G401.6 (cell line): Measurements from ENCODE around the gene TNS2.

Experiments used
- FAIRE-seq: peaks from 2 replicates; lab custom pipeline; 2012; peaks lifted over from hg19 to GRCh38; lab: Jason Lieb, UNC

TNS2 gene

DNA sequence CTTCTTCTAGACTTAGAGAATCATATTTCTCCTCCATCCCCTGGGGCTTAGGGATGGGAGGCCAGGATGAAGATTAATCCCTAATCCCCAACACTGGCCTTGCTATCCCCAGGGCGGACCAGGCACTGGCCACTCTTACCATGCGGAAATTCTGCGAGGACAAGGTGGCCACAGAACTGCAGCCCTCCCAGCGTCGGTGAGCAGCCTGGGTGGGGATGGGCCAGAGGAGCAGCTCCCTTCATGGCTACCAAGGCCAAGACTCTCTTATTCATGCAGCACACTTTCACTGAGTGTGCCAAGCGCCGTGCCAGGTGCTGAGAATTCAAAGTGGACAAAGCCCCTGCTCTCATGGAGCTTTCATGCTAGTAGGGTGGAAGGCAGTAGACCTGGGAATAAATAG, 7.0 kb downstream of the TNS2 start:
- FAIRE-seq: no peak

DNA sequence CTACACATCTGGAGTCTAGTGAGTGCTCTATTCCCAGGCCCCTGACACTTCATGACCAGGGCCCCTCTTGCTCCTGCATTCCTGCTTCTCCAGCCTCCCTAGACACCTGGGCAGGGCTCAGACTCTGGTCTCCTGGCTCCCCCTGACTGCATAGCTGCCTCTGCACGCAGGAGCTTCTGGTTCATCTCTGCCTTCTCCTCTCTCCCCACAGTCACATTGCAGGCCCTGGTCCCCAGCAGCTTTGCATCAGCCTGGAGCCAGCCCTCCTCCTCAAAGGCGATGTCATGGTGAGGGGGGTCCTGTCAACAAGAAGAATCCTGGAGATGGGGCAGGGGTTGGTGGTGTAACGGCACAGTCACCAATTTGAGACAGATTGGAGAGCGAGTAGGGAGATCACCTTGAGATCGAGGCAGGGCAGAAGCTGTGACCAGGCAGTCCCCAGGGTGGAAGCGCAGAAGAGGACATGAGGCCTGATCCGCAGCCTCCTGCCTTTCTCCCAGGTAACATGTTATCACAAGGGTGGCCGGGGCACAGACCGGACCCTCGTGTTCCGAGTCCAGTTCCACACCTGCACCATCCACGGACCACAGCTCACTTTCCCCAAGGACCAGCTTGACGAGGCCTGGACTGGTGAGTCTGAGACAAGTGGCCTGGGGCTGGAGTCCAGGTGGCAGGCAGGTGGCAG, 8.1 kb downstream of the TNS2 start:
- FAIRE-seq: no peak

DNA sequence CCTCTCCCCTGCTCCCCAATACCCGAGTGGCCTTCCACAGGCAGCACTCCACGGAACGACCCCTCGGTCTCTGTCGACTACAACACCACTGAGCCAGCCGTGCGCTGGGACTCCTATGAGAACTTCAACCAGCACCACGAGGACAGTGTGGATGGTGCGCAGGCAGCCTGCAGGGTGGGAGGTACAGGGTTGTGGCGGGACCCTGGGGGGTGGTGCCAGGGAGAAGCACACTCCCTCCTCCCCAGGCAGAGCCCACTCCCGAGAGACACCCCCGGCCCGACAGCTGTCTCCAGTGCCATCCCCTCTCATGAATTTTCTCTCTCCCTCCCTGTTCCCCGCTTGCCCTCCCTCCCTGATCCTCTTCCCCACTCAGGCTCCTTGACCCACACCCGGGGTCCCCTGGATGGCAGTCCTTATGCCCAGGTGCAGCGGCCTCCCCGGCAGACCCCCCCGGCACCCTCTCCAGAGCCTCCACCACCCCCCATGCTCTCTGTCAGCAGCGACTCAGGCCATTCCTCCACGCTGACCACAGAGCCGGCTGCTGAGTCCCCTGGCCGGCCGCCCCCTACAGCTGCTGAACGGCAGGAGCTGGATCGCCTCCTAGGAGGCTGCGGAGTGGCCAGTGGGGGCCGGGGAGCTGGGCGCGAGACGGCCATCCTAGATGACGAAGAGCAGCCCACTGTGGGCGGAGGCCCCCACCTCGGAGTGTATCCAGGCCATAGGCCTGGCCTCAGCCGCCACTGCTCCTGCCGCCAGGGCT, 9.0 kb downstream of the TNS2 start:
- FAIRE-seq: no peak

DNA sequence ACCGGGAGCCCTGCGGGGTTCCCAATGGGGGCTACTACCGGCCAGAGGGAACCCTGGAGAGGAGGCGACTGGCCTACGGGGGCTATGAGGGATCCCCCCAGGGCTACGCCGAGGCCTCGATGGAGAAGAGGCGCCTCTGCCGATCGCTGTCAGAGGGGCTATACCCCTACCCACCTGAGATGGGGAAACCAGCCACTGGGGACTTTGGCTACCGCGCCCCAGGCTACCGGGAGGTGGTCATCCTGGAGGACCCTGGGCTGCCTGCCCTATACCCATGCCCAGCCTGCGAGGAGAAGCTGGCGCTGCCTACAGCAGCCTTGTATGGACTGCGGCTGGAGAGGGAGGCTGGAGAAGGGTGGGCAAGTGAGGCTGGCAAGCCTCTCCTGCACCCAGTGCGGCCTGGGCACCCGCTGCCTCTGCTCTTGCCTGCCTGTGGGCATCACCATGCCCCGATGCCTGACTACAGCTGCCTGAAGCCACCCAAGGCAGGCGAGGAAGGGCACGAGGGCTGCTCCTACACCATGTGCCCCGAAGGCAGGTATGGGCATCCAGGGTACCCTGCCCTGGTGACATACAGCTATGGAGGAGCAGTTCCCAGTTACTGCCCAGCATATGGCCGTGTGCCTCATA, 9.7 kb downstream of the TNS2 start:
- FAIRE-seq: no peak

DNA sequence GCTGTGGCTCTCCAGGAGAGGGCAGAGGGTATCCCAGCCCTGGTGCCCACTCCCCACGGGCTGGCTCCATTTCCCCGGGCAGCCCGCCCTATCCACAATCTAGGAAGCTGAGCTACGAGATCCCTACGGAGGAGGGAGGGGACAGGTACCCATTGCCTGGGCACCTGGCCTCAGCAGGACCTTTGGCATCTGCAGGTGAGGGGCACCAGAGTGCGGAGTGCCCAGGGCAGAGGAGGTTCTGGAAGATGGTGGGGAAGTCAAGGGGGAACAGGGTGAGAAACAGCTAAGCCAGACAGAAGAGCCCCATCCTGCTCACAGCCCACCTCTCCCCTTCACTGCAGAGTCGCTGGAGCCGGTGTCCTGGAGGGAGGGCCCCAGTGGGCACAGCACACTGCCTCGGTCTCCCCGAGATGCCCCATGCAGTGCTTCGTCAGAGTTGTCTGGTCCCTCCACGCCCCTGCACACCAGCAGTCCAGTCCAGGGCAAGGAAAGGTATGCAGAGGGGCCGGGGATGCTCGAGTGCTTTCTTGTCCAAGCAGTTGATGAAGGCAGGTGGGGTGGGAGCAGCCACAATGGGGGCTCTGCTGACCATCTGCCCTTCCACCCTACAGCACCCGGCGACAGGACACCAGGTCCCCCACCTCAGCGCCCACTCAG, 10.3 kb downstream of the TNS2 start:
- FAIRE-seq: no peak

DNA sequence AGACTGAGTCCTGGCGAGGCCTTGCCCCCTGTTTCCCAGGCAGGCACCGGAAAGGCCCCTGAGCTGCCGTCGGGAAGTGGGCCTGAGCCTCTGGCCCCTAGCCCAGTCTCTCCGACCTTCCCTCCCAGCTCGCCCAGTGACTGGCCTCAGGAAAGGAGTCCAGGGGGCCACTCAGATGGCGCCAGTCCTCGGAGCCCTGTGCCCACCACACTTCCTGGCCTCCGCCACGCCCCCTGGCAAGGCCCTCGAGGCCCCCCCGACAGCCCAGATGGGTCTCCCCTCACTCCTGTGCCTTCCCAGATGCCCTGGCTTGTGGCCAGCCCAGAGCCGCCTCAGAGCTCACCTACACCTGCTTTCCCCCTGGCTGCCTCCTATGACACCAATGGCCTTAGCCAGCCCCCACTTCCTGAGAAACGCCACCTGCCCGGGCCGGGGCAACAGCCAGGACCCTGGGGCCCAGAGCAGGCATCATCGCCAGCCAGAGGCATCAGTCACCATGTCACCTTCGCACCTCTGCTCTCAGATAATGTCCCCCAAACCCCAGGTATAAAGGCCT, 10.9 kb downstream of the TNS2 start:
- FAIRE-seq: no peak

DNA sequence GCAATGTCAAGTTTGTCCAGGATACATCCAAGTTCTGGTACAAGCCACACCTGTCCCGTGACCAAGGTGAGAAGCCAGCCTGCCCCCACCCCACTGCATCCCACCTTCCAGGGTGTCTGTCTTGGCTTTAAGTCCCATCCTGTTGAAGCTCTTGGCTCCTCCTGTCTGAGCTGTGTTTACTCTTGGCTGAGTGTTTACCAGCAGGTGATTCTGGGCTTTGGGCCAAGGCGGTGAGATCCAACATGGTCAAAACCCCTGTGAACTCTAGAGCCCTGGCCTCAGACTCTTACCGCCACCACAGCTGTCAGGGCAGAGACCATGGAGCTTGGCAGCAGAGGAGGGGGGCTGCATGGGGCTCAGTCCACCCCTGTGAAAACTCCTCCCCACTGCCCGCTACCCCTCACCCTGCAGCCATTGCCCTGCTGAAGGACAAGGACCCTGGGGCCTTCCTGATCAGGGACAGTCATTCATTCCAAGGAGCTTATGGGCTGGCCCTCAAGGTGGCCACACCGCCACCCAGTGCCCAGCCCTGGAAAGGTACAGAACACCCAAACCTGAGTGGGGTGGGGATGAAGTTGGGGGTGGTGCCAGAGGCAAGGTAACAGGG, 11.6 kb downstream of the TNS2 start:
- no peak for FAIRE-seq

DNA sequence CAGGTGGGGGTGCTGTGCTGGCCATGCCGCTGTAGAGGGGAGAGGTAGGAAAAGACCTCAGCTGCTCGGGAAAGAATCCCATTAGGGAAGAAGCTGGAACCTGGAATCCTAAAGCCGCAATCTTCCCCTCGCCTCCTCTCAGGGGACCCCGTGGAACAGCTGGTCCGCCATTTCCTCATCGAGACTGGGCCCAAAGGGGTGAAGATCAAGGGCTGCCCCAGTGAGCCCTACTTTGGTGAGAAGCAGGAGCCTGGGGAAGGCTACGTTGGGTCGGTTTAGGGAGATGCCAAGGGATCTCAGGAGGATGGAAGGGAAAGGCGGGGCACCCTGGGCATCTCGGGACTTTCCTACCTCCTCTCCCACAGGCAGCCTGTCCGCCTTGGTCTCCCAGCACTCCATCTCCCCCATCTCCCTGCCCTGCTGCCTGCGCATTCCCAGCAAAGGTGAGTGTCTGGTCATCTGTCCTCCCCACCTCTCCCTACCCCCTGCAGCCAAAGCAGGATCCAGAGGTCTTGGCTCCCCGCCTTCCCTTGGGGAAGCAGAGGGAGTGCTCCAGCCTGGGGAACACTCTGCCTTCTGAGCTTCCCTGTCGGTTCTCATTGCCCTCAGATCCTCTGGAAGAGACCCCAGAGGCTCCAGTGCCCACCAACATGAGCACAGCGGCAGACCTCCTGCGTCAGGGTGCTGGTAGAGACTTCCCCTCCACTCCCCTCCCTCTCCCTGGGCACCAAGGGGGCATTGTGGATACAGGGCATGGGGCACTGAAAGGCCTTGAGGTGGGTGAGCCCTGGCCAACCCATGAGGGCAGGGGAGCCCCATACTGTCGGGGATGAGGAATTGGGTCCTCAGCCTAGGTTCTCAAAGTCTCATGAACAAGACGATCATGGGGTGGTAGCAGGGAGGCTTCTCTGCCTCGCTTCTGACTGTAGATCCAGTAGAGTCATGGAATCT, 12.4 kb downstream of the TNS2 start:
- no peak for FAIRE-seq

DNA sequence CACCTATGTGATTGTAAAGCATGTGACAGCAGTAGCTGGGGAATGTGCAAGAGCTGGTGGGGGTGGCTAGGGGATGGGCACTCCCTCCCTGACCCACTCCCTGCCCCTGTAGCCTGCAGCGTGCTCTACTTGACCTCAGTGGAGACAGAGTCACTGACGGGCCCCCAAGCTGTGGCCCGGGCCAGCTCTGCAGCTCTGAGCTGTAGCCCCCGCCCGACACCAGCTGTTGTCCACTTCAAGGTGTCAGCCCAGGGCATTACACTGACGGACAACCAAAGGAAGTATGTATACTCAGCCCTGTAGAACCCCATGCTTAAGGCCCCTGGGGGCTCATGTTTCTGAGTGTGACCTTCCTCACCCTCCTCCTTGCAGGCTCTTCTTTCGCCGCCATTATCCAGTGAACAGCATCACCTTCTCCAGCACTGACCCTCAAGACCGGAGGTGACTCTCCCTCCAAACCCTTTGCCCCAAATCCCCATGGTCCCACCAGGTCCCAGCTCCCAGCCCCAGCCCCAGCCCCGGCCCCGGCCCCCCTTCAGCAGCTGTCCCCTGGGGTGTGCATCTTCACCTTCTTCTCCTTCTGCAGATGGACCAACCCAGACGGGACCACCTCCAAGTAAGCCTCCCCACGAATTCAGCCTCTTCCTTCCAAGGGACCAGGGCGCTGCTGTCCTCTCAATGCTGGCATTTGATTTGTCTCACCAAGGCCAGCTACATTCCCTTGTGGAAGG, 13.3 kb downstream of the TNS2 start:
- no peak for FAIRE-seq

DNA sequence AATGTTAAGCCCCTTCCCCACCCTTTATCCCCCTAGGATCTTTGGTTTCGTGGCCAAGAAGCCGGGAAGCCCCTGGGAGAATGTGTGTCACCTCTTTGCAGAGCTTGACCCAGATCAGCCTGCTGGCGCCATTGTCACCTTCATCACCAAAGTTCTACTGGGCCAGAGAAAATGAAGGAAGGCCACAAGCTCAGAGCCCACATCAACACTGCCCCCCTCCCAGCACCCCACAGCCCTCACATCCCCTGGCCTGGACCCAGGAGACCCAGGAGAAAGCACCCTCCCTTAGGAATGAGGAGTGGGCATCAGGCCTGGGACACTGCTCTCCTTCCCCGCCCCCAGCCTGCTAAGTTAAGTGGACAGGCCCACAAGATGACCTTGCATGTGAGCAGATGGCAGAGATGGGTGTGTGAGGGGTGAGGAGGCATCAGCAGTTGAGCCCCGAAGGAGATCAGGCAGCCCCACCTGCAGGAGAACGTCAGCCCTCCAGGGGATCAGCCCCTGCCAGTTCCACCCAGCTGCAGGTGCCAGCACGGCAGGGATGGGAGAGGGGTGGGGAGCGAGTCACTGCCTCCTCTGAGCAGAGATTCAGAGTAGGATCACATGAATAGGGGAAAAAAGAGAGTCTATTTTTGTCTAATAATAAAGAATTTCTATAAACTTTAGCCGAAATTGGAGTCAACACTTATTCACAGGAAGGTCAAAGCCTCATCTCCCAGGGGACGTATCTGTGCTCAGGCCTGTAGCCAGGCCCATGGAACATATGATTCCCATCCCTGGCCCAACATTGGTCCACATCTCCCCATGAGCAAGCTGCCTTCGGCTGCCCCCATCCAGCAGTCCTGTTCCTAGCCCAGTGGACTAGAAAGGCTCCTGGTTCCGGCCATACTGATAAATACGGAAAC, 14.1 kb downstream of the TNS2 start:
- no peak for FAIRE-seq

DNA sequence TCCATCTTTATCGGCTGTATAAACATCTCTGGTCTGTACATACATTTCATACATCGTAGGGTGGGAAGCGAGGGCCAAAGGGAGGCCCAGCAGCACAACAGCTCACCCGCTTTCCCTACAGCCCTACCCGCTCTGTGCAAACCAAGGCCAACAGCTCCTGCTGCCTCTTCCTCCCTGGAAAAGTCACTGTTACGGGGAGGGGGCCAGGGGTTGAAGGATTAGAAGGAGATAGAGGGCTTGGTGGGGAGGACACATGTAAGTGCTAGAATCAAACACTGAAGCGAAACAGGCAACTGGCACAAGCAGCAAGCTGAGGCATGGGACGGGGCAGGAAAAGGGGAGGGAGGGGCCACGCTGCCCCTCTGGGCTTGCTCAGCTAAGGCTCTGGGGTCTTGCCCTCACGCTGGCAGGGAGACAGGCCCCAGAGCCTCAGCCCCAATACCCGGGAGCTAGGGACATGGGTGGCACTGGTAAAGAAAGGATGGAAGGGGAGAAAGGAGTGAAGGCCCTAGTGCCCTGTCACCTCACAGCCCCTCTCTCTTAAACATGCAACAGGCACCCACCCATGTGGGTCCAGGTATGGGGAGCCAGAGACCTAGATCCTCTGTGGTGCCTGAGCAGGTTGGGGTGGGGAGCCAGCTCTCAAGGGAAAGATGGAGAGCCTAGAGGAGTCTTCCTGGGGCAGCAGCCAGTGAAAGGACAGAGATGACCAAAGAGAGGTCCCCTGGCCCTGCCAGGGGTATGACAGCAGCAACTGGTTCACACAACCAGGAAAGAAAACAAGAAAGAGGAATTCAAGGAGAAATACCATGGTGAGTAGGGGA, 15.0 kb downstream of the TNS2 start:
- FAIRE-seq: no peak

DNA sequence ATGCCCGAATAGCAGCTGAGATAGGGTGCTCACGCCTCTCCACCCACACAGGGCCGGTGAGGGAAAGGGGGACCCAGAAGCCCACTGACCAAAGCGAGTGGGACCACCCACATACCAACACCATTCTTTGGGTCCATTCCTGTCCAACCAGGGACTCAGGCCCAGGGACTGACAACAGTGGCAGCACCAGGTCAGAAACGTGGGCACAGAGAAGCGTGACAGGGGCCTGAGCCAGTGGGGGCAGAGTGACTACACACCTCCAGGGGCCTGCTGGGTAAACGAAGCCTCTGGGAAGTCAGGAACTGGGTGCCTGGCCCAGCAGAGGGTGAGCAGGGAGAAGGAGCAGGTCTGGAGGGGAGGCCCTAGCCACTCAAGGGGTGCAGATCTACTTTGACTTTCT, 15.6 kb downstream of the TNS2 start:
- FAIRE-seq: no peak

DNA sequence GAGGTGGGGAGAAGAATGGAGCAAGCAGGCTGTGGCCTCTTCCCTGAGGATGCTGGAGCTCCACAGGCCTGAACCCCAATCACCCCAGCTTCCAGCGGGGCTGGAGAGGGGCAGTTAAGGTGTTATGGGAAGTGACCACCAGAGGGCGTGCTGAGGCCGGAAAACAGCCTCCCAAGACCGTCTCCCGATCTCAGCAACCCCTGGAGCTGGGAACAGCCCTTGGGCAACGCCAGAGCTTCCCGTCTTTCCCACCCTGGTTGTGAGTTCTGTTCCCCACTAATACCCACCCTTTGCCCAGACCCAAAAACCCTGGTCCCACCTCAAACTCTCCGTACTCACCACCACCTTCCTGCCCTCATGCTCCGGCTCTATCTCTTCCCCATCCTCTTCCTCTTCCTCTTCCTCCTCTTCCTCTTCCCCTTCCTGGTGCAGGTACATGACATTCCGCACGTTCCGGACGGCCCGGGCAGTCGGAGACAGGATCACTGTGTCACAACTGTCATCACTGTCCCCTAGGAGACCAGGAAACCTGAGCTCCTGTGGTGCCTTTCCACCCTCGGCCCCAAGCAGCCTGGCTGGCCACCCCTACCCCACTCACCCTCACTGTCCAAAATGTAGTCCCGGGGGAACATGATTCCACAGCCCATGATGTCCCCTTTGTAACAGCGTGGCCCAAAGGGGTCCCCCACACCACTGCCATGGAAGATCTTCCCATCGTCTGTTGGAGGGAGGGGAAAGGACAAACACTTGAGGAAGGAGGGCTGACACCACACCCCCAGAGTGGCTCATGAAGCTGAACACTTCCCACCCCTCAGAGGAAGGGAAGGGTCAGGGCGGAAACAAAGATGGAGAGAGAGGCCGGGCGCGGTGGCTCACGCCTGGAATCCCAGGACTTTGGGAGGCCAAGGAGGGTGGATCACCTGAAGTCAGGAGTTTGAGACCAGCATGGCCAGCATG, 16.4 kb downstream of the TNS2 start:
- FAIRE-seq: peak; percentile 72

DNA sequence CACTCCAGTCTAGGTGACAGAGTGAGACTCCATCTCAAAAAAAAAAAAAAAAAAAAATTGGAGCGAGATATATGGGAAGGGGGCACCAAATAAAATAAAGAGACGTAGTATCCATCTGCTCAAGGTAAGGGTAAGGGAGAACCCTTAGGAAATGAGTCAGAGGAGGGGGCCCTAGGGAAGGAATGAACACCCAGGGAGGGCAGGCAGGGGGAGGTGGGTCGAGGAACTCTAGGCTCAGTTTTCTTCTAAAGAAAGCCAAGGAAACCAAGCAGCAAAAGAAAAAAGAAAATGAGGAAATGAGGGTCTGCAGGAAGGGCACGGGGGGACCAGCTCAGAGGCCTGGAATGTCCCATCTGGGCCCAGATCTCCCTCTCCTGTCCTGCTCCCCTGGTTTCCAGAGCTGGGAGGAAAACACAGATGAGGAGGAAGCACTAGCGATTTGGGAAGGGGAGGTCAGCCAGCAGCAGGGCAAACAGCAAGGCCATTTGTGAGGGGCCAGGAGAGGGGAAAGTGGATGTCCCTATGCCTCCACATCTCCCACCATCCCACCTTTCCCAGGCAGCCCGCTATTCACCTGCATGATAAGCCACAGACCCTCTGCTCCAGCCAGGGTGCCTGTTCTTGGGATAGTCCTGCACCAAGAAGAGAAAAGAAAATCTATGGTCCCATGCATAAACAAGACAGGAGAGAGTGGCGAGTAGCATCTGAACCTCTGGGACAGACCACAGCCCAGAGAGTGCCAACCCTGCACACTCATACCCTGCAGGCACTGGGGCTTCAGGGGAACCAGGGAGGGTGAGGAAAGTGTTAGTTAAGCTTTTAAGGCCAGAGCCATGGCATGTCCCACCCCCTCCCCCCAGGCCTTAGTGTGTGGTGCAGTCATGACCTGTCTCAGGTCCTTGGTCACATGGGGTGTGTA, 17.5 kb downstream of the TNS2 start:
- FAIRE-seq: no peak

DNA sequence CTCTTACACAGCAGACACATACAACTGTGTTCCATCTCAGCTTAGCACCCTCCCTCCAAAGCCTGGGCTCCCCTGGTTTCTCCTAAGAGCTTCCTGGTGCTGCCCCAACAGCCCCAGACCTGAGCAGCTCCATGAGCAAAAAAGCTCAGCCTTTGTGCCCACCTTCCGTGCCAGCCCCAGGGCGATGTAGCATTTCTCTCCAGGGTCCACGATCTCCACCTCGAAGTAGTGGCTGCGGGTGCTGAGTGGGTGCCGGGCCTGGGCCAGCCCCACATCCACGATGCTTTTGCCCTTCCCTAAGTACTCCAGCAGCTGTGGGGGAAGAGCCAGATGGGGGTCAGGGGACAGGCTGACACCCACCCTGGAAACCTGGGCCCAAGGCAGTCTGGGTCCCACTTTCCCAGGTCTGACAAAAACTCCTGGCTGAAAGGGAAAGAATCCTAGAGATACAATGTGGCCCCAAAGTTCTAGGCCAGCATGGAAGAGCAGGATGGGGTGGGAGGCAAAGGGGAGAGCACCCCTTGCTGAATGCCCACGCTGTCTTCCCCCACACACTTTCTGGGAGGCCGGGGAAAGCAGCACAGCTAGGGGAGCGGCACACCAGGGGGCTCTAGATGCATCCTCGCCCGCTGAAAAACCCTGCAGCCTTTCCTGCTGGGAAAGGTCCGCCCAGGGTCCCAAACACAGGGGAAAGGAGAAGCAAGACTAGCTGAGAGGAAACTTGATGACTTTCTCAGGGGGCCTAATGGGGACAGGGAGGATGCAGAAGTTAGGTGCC, 18.3 kb downstream of the TNS2 start:
- FAIRE-seq: no peak
